PC-3 (cell line): Measurements from ENCODE around the gene FAM131C.

ENCODE experiments used
- CTCF ChIP-seq: fragments of 300-600 bp; sonication (generic); conservative IDR thresholded peaks from 2 replicates; pipeline ENCODE4 v1.5.1; 2017; ENCODE audit warnings: antibody characterized with exemption, low read depth, mild to moderate bottlenecking, low read length
- EZH2 ChIP-seq: fragments of 300-600 bp; sonication (generic); IDR thresholded peaks from one replicate; pipeline ENCODE4 v1.6.1; 2017; ENCODE audit warnings: antibody characterized with exemption, mild to moderate bottlenecking, low read length; ENCODE audit not compliant: unreplicated experiment

GRCh38 chr1:16043521-16043920 lies 29.9 kb downstream of the FAM131C start, which contains the start of gene CLCNKB:
- TF ChIP-seq CTCF: no peak
- no peak for TF ChIP-seq EZH2
